Liver (tissue), 9 donors: Measurements from ENCODE around the gene IL1RAPL1. TPM values are rescaled to one million over a fixed set of nuclear protein-coding genes. Genes with fewer than 3 reads are reported as not detected.

Experiments
- DNase-seq: peaks from one replicate; pipeline ENCODE4 v3.0.0-alpha.2; 2017; ENCODE audit warnings: low spot score
- H3K27ac ChIP-seq, 2 donors: one replicate each; pipeline ENCODE4 v1.7.0; 2013; ENCODE audit warnings: inconsistent platforms in 2 of 2, low read length in 2 of 2, control low read depth in 1 of 2, low read depth in 1 of 2, mild to moderate bottlenecking in 1 of 2
- H3K27me3 ChIP-seq, 4 donors: one replicate each; pipeline versions ENCODE4 v1.6.1 to v1.7.0; 2013; ENCODE audit warnings: low read length in 3 of 4, inconsistent platforms in 1 of 4, mild to moderate bottlenecking in 1 of 4, moderate library complexity in 1 of 4; ENCODE audit not compliant: control insufficient read depth in 4 of 4, insufficient read depth in 4 of 4
- H3K36me3 ChIP-seq, 4 donors: one replicate each; pipeline versions ENCODE4 v1.6.1 to v1.7.0; 2013; ENCODE audit warnings: low read length in 3 of 4, mild to moderate bottlenecking in 3 of 4, low read depth in 1 of 4, moderate library complexity in 1 of 4; ENCODE audit not compliant: control insufficient read depth in 4 of 4, insufficient read depth in 3 of 4
- H3K4me1 ChIP-seq, 4 donors: one replicate each; pipeline versions ENCODE4 v1.6.1 to v1.7.0; 2013; ENCODE audit warnings: low read length in 3 of 4, mild to moderate bottlenecking in 3 of 4, moderate library complexity in 1 of 4; ENCODE audit not compliant: control insufficient read depth in 4 of 4, insufficient read depth in 4 of 4
- H3K4me3 ChIP-seq, 3 donors: one replicate each; pipeline versions ENCODE4 v1.6.1 to v1.7.0; 2013; ENCODE audit warnings: low read length in 3 of 3, control low read depth in 1 of 3, low read depth in 1 of 3, mild to moderate bottlenecking in 1 of 3
- H3K9ac ChIP-seq, 2 donors: one replicate each; pipeline ENCODE4 v1.7.0; 2013; ENCODE audit warnings: low read length in 2 of 2, mild to moderate bottlenecking in 2 of 2, moderate library complexity in 2 of 2, control low read depth in 1 of 2, low read depth in 1 of 2
- H3K9me3 ChIP-seq, 4 donors: one replicate each; pipeline versions ENCODE4 v1.6.1 to v1.7.0; 2013; ENCODE audit warnings: low read length in 3 of 4; ENCODE audit not compliant: control insufficient read depth in 4 of 4
- ATF3 ChIP-seq: IDR thresholded peaks from 2 replicates; pipeline ENCODE4 v1.6.1; 2016; ENCODE audit warnings: antibody characterized with exemption
- CTCF ChIP-seq: fragments of 150-350 bp; IDR thresholded peaks from 2 replicates; pipeline ENCODE4 v1.5.1; 2017; ENCODE audit warnings: improper control_type of control experiment, low read depth, low read length; ENCODE audit not compliant: missing input control
- EGR1 ChIP-seq, 2 donors: IDR thresholded peaks; 2 replicates each; pipeline ENCODE4 v1.6.1; 2016 to 2018; ENCODE audit warnings: antibody characterized with exemption in 2 of 2, low read depth in 2 of 2
- FOXA1 ChIP-seq: IDR thresholded peaks from 2 replicates; pipeline ENCODE4 v1.6.1; 2016; ENCODE audit warnings: antibody characterized with exemption
- FOXA2 ChIP-seq: IDR thresholded peaks from 2 replicates; pipeline ENCODE4 v1.6.1; 2016; ENCODE audit warnings: antibody characterized with exemption
- GABPA ChIP-seq, 2 donors: IDR thresholded peaks in 1 of 2; conservative IDR thresholded peaks in 1 of 2; 2 replicates each; pipeline ENCODE4 v1.6.1; 2016; ENCODE audit warnings: antibody characterized with exemption in 2 of 2, mild to moderate bottlenecking in 1 of 2, moderate library complexity in 1 of 2
- HNF4A ChIP-seq, 2 donors: conservative IDR thresholded peaks; 2 replicates each; pipeline ENCODE4 v1.6.1; 2016; ENCODE audit warnings: antibody characterized with exemption in 2 of 2, mild to moderate bottlenecking in 2 of 2
- HNF4G ChIP-seq: IDR thresholded peaks from 2 replicates; pipeline ENCODE4 v1.6.1; 2016; ENCODE audit warnings: antibody characterized with exemption
- JUND ChIP-seq, 2 donors: IDR thresholded peaks; 2 replicates each; pipeline ENCODE4 v1.6.1; 2016; ENCODE audit warnings: antibody characterized with exemption in 2 of 2
- NR2F2 ChIP-seq: IDR thresholded peaks from 2 replicates; pipeline ENCODE4 v1.6.1; 2016; ENCODE audit warnings: antibody characterized with exemption
- RAD21 ChIP-seq, 2 donors: IDR thresholded peaks; 2 replicates each; pipeline ENCODE4 v1.6.1; 2016; ENCODE audit warnings: antibody characterized with exemption in 2 of 2, mild to moderate bottlenecking in 2 of 2
- REST ChIP-seq: IDR thresholded peaks from 2 replicates; pipeline ENCODE4 v1.6.1; 2016; ENCODE audit warnings: antibody characterized with exemption, mild to moderate bottlenecking
- RXRA ChIP-seq, 2 donors: IDR thresholded peaks; 2 replicates each; pipeline ENCODE4 v1.6.1; 2017 to 2018; ENCODE audit warnings: antibody characterized with exemption in 2 of 2, mild to moderate bottlenecking in 1 of 2
- SP1 ChIP-seq: IDR thresholded peaks from 2 replicates; pipeline ENCODE4 v1.6.1; 2018; ENCODE audit warnings: antibody characterized with exemption, mild to moderate bottlenecking
- TAF1 ChIP-seq: conservative IDR thresholded peaks from 2 replicates; pipeline ENCODE4 v1.6.1; 2016; ENCODE audit warnings: antibody characterized with exemption, mild to moderate bottlenecking
- YY1 ChIP-seq: IDR thresholded peaks from 2 replicates; pipeline ENCODE4 v1.6.1; 2016; ENCODE audit warnings: antibody characterized with exemption, mild to moderate bottlenecking
- WGBS: extraction: QIAGEN DNeasy Blood & Tissue Kit; methylation state at CpG from one replicate; pipeline ENCODE4 v1.1.7; 2013; 5-methylcytosine and 5-hydroxymethylcytosine counted together
- polyA plus RNA-seq, 2 donors: library from polyadenylated mRNA; stranded (reverse) in 1 of 2; unstranded in 1 of 2; fragments of 200-250 nt in 1 of 2; fragments of >200 nt in 1 of 2; fragmentation: Nextera tagmentation in 1 of 2; extraction: Ambion mirVana in 1 of 2; gene quantifications; one replicate each; pipeline versions ENCODE4 v1.2.1 to v1.2.3, GENCODE V29; 2013 to 2015
- total RNA-seq, 2 donors: library from RNA; depleted of rRNA; stranded (reverse); fragments of >200 nt; gene quantifications; one replicate each; pipeline ENCODE4 v1.2.3, GENCODE V29; 2014
- TF ChIP-seq, protein P1 (sequence below): IDR thresholded peaks from 2 replicates; pipeline ENCODE4 v1.6.1; 2016; ENCODE audit warnings: antibody characterized with exemption
- TF ChIP-seq, protein P2 (sequence below): IDR thresholded peaks from 2 replicates; pipeline ENCODE4 v1.6.1; 2016; ENCODE audit warnings: antibody characterized with exemption
- donor health status: healthy.
- donor health status: healthy.
- donor health status: healthy.
- donor health status: healthy.
- donor health status: healthy.

IL1RAPL1 gene
- total and polyA plus RNA-seq, 4 donors = 0.08 to 0.33 TPM; not detected in 2

GRCh38 chrX:29138003-29138402 is 550.8 kb downstream of the IL1RAPL1 start:
- DNase-seq = no peak
- Histone ChIP-seq H3K36me3 (no peaks in the 10 kb centered on the region), H3K9ac (no peak overlapping the region), H3K9me3 (no peaks in the 10 kb centered on the region), H3K4me3 (no peak overlapping the region), H3K27me3 (no peaks in the 10 kb centered on the region), H3K27ac (no peak overlapping the region), H3K4me1 (no peaks in the 10 kb centered on the region)
- no peak for TF ChIP-seq CTCF
- no peak for TF ChIP-seq RXRA (IDR thresholded peaks at IDR 0.05)
- no peak for TF ChIP-seq RAD21 (IDR thresholded peaks at IDR 0.05)
- TF ChIP-seq GABPA (IDR thresholded peaks at IDR 0.05 in 1 of 2, conservative IDR thresholded peaks at IDR 0.05 in 1 of 2) = no peak
- TF ChIP-seq FOXA2 = no peak
- no peak for TF ChIP-seq HNF4G
- TF ChIP-seq EGR1 (IDR thresholded peaks at IDR 0.05; ENCODE audit: low read depth in 2 of 2) = no peak
- WGBS = 91% methylated on average over 2 of the region's 2 CpGs

GRCh38 chrX:29143356-29143755 is 556.1 kb downstream of the IL1RAPL1 start:
- H3K4me1 ChIP-seq = no peaks in the 10 kb centered on the region
- H3K36me3 ChIP-seq = no peaks in the 10 kb centered on the region
- no peaks in the 10 kb centered on the region for H3K9me3 ChIP-seq
- no peak overlapping the region for H3K9ac ChIP-seq
- no peak for DNase-seq
- no peak overlapping the region for H3K27ac ChIP-seq
- WGBS = 88% methylated on average over 5 of the region's 5 CpGs
- no peaks in the 10 kb centered on the region for H3K27me3 ChIP-seq
- TF ChIP-seq EGR1 (IDR thresholded peaks at IDR 0.05; ENCODE audit: low read depth in 2 of 2) (no peak), HNF4G (no peak), JUND (IDR thresholded peaks at IDR 0.05) (no peak), YY1 (no peak), CTCF (no peak), REST (no peak), FOXA2 (no peak), GABPA (IDR thresholded peaks at IDR 0.05 in 1 of 2, conservative IDR thresholded peaks at IDR 0.05 in 1 of 2) (no peak), TAF1 (no peak), ATF3 (no peak), RXRA (IDR thresholded peaks at IDR 0.05) (no peak), NR2F2 (no peak), RAD21 (IDR thresholded peaks at IDR 0.05) (no peak), HNF4A (conservative IDR thresholded peaks at IDR 0.05) (no peak), FOXA1 (no peak), SP1 (no peak)
- TF ChIP-seq, protein P1, sequence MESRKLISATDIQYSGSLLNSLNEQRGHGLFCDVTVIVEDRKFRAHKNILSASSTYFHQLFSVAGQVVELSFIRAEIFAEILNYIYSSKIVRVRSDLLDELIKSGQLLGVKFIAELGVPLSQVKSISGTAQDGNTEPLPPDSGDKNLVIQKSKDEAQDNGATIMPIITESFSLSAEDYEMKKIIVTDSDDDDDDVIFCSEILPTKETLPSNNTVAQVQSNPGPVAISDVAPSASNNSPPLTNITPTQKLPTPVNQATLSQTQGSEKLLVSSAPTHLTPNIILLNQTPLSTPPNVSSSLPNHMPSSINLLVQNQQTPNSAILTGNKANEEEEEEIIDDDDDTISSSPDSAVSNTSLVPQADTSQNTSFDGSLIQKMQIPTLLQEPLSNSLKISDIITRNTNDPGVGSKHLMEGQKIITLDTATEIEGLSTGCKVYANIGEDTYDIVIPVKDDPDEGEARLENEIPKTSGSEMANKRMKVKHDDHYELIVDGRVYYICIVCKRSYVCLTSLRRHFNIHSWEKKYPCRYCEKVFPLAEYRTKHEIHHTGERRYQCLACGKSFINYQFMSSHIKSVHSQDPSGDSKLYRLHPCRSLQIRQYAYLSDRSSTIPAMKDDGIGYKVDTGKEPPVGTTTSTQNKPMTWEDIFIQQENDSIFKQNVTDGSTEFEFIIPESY = no peak
- TF ChIP-seq, protein P2, sequence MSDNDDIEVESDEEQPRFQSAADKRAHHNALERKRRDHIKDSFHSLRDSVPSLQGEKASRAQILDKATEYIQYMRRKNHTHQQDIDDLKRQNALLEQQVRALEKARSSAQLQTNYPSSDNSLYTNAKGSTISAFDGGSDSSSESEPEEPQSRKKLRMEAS = no peak
- H3K4me3 ChIP-seq = no peak overlapping the region
